Measurements from ENCODE around the gene TKT. TPM values are rescaled to one million over a fixed set of nuclear protein-coding genes. Genes with fewer than 3 reads are reported as not detected.
A peak's percentile ranks its signal among the peaks of the same experiment; 100 is the strongest.

Gene TKT
- total and polyA plus RNA-seq, 2 experiments from 2014 or later: 584 to 1,411 TPM

- no peak for TF ChIP-seq REST (IDR thresholded peaks at IDR 0.05; ENCODE audit: unreplicated experiment)
- no peak for TF ChIP-seq EZH2 (IDR thresholded peaks at IDR 0.05; ENCODE audit: low read depth, unreplicated experiment)
Measured at GRCh38 chr3:53239800-53240199, 16.0 kb downstream of the TKT start (continued).

GRCh38 chr3:53238886-53239285 is 16.9 kb downstream of the TKT start:
- Histone ChIP-seq H3K4me1 (ENCODE audit: insufficient read depth) (peaks cover 14% of the 10 kb centered on the region; the same call in 1 of the 2 replicates), H4K20me1 (replicated peaks; ENCODE audit: insufficient read depth) (peaks cover 74% of the 10 kb centered on the region), H3K36me3 (ENCODE audit: insufficient read depth) (peaks cover 52% of the 10 kb centered on the region), H3K4me3 (no peak overlapping the region), H3K4me2 (no peak overlapping the region), H2AFZ (no peak overlapping the region), H3F3A (replicated peaks; ENCODE audit: low read depth) (peaks cover 53% of the 10 kb centered on the region), H3K9me2 (ENCODE audit: insufficient read depth) (no peaks in the 10 kb centered on the region), H3K27ac (ENCODE audit: low read depth) (peak overlapping the region; percentile 39; the same call in 1 of the 2 replicates), H3K79me2 (replicated peaks; ENCODE audit: insufficient read depth) (peaks cover 72% of the 10 kb centered on the region), H3K27me3 (ENCODE audit: insufficient read depth) (no peaks in the 10 kb centered on the region)
- Mint-ChIP-seq H3K36me3 (ENCODE audit: low read depth) (peaks cover 96% of the 10 kb centered on the region), H3K9me3 (no peaks in the 10 kb centered on the region), H3K27ac (no peak overlapping the region), H3K4me3 (no peak overlapping the region; the same call in 2 of the 3 replicates), H3K4me1 (peaks cover 49% of the 10 kb centered on the region), H3K27me3 (ENCODE audit: insufficient read depth, low read depth, poor library complexity) (peaks cover 18% of the 10 kb centered on the region)
- ATAC-seq (no peak), DNase-seq (ENCODE audit: low spot score) (no peak)
- TF ChIP-seq, protein P1, sequence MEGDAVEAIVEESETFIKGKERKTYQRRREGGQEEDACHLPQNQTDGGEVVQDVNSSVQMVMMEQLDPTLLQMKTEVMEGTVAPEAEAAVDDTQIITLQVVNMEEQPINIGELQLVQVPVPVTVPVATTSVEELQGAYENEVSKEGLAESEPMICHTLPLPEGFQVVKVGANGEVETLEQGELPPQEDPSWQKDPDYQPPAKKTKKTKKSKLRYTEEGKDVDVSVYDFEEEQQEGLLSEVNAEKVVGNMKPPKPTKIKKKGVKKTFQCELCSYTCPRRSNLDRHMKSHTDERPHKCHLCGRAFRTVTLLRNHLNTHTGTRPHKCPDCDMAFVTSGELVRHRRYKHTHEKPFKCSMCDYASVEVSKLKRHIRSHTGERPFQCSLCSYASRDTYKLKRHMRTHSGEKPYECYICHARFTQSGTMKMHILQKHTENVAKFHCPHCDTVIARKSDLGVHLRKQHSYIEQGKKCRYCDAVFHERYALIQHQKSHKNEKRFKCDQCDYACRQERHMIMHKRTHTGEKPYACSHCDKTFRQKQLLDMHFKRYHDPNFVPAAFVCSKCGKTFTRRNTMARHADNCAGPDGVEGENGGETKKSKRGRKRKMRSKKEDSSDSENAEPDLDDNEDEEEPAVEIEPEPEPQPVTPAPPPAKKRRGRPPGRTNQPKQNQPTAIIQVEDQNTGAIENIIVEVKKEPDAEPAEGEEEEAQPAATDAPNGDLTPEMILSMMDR (conservative IDR thresholded peaks at IDR 0.05; ENCODE audit: low read depth in 2 of 2): no peak
- TF ChIP-seq ZNF331 (CRISPR knock-in tag; IDR thresholded peaks at IDR 0.05; ENCODE audit: low read depth): no peak
- TF ChIP-seq ZNF114 (CRISPR knock-in tag; IDR thresholded peaks at IDR 0.05): no peak
- TF ChIP-seq, protein P2, sequence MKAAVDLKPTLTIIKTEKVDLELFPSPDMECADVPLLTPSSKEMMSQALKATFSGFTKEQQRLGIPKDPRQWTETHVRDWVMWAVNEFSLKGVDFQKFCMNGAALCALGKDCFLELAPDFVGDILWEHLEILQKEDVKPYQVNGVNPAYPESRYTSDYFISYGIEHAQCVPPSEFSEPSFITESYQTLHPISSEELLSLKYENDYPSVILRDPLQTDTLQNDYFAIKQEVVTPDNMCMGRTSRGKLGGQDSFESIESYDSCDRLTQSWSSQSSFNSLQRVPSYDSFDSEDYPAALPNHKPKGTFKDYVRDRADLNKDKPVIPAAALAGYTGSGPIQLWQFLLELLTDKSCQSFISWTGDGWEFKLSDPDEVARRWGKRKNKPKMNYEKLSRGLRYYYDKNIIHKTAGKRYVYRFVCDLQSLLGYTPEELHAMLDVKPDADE (IDR thresholded peaks at IDR 0.05): no peak
- no peak for TF ChIP-seq REST (IDR thresholded peaks at IDR 0.05; ENCODE audit: unreplicated experiment)
- 0 out of 2 replicates have a peak, but pooled peaks have one; percentile 23 for TF ChIP-seq POLR2AphosphoS5 (IDR thresholded peaks at IDR 0.05; ENCODE audit: low read depth)
- TF ChIP-seq EZH2 (IDR thresholded peaks at IDR 0.05; ENCODE audit: low read depth, unreplicated experiment): no peak
- no peak for TF ChIP-seq JUNB (IDR thresholded peaks at IDR 0.05; ENCODE audit: unreplicated experiment)
